Fibroblast of lung (primary cell): ENCODE data around the gene OR8G5. TPM values are rescaled to one million over a fixed set of nuclear protein-coding genes. Genes with fewer than 3 reads are reported as not detected.

Source experiments
- DNase-seq, 2 donors: peaks; one replicate each; pipeline versions ENCODE4 v3.0.0 to v3.0.0-alpha.2; 2010; ENCODE audit warnings: low read depth in 2 of 2
- H2AFZ ChIP-seq: 2 replicates; pipeline ENCODE4 v1.5.1; 2012; ENCODE audit warnings: low read length, control low read depth, inconsistent platforms
- H3K27ac ChIP-seq: 2 replicates; pipeline ENCODE4 v1.5.1; 2011; ENCODE audit warnings: low read length, control low read depth; ENCODE audit not compliant: insufficient read depth
- H3K27me3 ChIP-seq: 2 replicates; pipeline ENCODE4 v1.5.1; 2011; ENCODE audit warnings: mild to moderate bottlenecking, low read length; ENCODE audit not compliant: control insufficient read depth, insufficient read depth
- H3K36me3 ChIP-seq: 2 replicates; pipeline ENCODE4 v1.5.1; 2011; ENCODE audit warnings: low read length; ENCODE audit not compliant: control insufficient read depth, insufficient read depth
- H3K4me1 ChIP-seq: 2 replicates; pipeline ENCODE4 v1.5.1; 2011; ENCODE audit warnings: low read length; ENCODE audit not compliant: control insufficient read depth, insufficient read depth; ENCODE audit errors: extremely low read depth
- H3K4me2 ChIP-seq: 2 replicates; pipeline ENCODE4 v1.5.1; 2011; ENCODE audit warnings: low read length, control low read depth; ENCODE audit not compliant: insufficient read depth; ENCODE audit errors: extremely low read depth
- H3K4me3 ChIP-seq, 4 experiments: fragments of 200-600 bp in 1 of 4; sonication (generic) in 1 of 4; replicated peaks in 1 of 4; 2 replicates each; pipeline ENCODE4 v1.5.1; 2011 to 2016; ENCODE audit warnings: low read length in 4 of 4, low read depth in 3 of 4, mild to moderate bottlenecking in 3 of 4, control low read depth in 2 of 4, inconsistent platforms in 1 of 4, mixed read lengths in 1 of 4; ENCODE audit not compliant: insufficient read depth in 1 of 4; ENCODE audit errors: control extremely low read depth in 1 of 4
- H3K79me2 ChIP-seq: 2 replicates; pipeline ENCODE4 v1.5.1; 2012; ENCODE audit warnings: mild to moderate bottlenecking, low read length, inconsistent platforms; ENCODE audit not compliant: control insufficient read depth, insufficient read depth
- H3K9ac ChIP-seq: 2 replicates; pipeline ENCODE4 v1.5.1; 2011; ENCODE audit warnings: mild to moderate bottlenecking, low read length, control low read depth; ENCODE audit not compliant: insufficient read depth
- H3K9me3 ChIP-seq: 2 replicates; pipeline ENCODE4 v1.5.1; 2012; ENCODE audit warnings: low read depth, low read length; ENCODE audit not compliant: control insufficient read depth, insufficient read depth
- H4K20me1 ChIP-seq: 2 replicates; pipeline ENCODE4 v1.5.1; 2011; ENCODE audit warnings: low read length; ENCODE audit not compliant: control insufficient read depth, insufficient read depth; ENCODE audit errors: extremely low read depth
- EZH2 ChIP-seq: IDR thresholded peaks from 2 replicates; pipeline ENCODE4 v1.5.1; 2012; ENCODE audit warnings: low read length, control low read depth, mild to moderate bottlenecking; ENCODE audit errors: missing control alignments
- polyA plus RNA-seq, 2 donors: library from polyadenylated mRNA; depleted of rRNA in 1 of 2; stranded (reverse) in 1 of 2; unstranded in 1 of 2; fragments of >200 nt; gene quantifications; 2 replicates each; pipeline ENCODE4 v1.2.1, GENCODE V29; 2011 to 2012; ENCODE audit warnings: missing spikeins in 1 of 2
- total RNA-seq: library from RNA; depleted of rRNA; stranded (reverse); fragments of >200 nt; gene quantifications from 2 replicates; pipeline ENCODE4 v1.2.1, GENCODE V29; 2014
- TF ChIP-seq, protein P1 (sequence below), 2 donors: IDR thresholded peaks in 1 of 2; conservative IDR thresholded peaks in 1 of 2; 1 replicate in 1 of 2; 2 replicates in 1 of 2; pipeline ENCODE4 v1.5.1; 2011 to 2012; ENCODE audit warnings: low read length in 2 of 2, control low read depth in 1 of 2, inconsistent platforms in 1 of 2, low read depth in 1 of 2, mild to moderate bottlenecking in 1 of 2

OR8G5 gene
- total and polyA plus RNA-seq, 2 donors (not counting 1 experiment from before 2014, with no cell fraction given) = not detected

DNA sequence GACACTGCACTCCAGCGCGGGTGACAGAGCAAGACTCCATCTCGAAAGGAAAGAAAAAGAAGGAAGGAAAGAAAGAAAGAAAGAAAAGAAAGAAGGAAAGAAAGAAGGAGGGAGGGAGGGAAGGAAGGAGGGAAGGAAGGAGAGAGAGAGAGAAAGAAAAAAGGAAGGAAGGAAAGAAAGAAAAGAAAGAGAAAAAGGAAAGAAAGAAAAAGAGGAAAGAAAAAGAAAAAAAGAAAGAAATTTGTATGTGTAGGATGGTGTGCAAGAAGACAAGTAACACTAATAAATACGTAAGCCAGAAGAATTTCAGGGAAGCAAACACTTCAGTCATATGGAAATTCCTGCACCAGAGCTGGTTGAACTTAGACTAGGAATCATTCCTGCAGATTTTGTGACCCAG, 57.0 kb downstream of the OR8G5 start:
- TF ChIP-seq EZH2 = no peak
- TF ChIP-seq, protein P1, sequence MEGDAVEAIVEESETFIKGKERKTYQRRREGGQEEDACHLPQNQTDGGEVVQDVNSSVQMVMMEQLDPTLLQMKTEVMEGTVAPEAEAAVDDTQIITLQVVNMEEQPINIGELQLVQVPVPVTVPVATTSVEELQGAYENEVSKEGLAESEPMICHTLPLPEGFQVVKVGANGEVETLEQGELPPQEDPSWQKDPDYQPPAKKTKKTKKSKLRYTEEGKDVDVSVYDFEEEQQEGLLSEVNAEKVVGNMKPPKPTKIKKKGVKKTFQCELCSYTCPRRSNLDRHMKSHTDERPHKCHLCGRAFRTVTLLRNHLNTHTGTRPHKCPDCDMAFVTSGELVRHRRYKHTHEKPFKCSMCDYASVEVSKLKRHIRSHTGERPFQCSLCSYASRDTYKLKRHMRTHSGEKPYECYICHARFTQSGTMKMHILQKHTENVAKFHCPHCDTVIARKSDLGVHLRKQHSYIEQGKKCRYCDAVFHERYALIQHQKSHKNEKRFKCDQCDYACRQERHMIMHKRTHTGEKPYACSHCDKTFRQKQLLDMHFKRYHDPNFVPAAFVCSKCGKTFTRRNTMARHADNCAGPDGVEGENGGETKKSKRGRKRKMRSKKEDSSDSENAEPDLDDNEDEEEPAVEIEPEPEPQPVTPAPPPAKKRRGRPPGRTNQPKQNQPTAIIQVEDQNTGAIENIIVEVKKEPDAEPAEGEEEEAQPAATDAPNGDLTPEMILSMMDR (conservative IDR thresholded peaks at IDR 0.05 in 1 of 2, IDR thresholded peaks at IDR 0.05 in 1 of 2; ENCODE audit: low read depth in 1 of 2, low read length in 2 of 2) = no peak

DNA sequence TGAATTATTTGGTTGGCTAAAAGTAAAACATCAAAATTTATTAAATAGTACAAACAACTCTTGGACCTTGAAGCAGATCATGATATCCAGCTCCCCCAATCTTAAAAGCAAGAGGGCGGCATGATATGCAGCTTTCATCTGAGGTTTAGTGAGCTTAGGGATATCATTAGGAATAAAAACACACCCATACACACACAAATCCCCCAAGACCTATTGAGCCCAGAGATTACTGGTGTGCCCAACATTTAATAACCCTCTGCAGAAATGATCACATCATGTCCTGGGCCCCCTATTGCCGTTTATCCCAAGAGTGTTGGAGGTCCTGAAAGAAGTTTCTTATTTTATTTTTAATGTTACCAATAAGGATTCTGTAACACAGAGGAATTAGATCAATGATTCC, 57.7 kb downstream of the OR8G5 start, which contains the start of gene OR8D1:
OR8D1 (minus strand) TSS at position 101 of the 400 bp plus-strand sequence. CDS start 3,183 bp downstream, outside the sequence.
- Histone ChIP-seq H3K36me3 (no peaks in the 10 kb centered on the region), H3K27ac (no peak within 1 kb of the TSS), H2AFZ (no peak within 1 kb of the TSS), H3K9me3 (no peaks in the 10 kb centered on the region), H3K4me2 (no peak within 1 kb of the TSS), H3K79me2 (no peaks in the 10 kb centered on the region), H3K4me3 (no peak within 1 kb of the TSS), H3K9ac (no peak within 1 kb of the TSS), H3K27me3 (no peaks in the 10 kb centered on the region), H3K4me1 (no peaks in the 10 kb centered on the region), H4K20me1 (no peaks in the 10 kb centered on the region)
- DNase-seq = no peak
- TF ChIP-seq, protein P1 (conservative IDR thresholded peaks at IDR 0.05 in 1 of 2, IDR thresholded peaks at IDR 0.05 in 1 of 2; ENCODE audit: low read depth in 1 of 2, low read length in 2 of 2) = no peak
- TF ChIP-seq EZH2 = no peak

More for the DNA sequence above, 57.0 kb downstream of the OR8G5 start:
- Histone ChIP-seq H3K4me3 (no peak overlapping the region), H3K27ac (no peak overlapping the region), H3K79me2 (no peaks in the 10 kb centered on the region), H3K9me3 (no peaks in the 10 kb centered on the region), H2AFZ (no peak overlapping the region), H3K4me1 (no peaks in the 10 kb centered on the region), H3K27me3 (no peaks in the 10 kb centered on the region), H4K20me1 (no peaks in the 10 kb centered on the region), H3K4me2 (no peak overlapping the region), H3K36me3 (no peaks in the 10 kb centered on the region), H3K9ac (no peak overlapping the region)
- no peak for DNase-seq

DNA sequence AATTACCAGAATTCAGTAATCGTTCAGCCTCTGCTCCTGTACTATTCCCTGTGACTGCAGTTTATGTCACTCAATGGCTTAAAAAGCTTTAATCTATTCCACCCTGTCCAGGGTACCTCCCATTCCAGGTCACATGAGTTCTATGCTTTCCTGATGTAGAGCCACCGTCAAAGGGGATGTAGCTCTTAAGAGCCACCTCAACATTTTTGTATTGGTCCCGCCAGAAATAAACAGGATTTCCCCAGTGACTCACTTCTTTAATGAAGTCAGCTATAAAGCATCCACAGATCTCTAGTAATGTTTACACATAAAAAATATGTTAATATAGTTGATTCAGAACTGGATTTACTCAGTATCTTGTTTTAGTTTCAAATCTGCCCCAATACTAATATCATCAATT, 58.9 kb downstream of the OR8G5 start:
- no peak overlapping the region for H2AFZ ChIP-seq
- H3K79me2 ChIP-seq = no peaks in the 10 kb centered on the region
- no peaks in the 10 kb centered on the region for H4K20me1 ChIP-seq
- TF ChIP-seq EZH2 = no peak
- TF ChIP-seq, protein P1 (conservative IDR thresholded peaks at IDR 0.05 in 1 of 2, IDR thresholded peaks at IDR 0.05 in 1 of 2; ENCODE audit: low read depth in 1 of 2, low read length in 2 of 2) = no peak
- H3K27ac ChIP-seq = no peak overlapping the region
- H3K27me3 ChIP-seq = no peaks in the 10 kb centered on the region
- H3K36me3 ChIP-seq = no peaks in the 10 kb centered on the region
- no peak overlapping the region for H3K4me3 ChIP-seq
- no peaks in the 10 kb centered on the region for H3K4me1 ChIP-seq
- peak; percentile 53 to 66 for DNase-seq
- peak overlapping the region; percentile 13 for H3K4me2 ChIP-seq
- H3K9me3 ChIP-seq = no peaks in the 10 kb centered on the region
- H3K9ac ChIP-seq = no peak overlapping the region

Other genes with a start within 250 kb of the OR8G5 start
- not detected in 2 replicates for gene OR10G4, start 243.4 kb upstream of the OR8G5 start, total RNA-seq
- not detected in 2 replicates for gene OR10G4, start 243.4 kb upstream of the OR8G5 start, polyA plus RNA-seq
- gene OR10G9, start 233.4 kb upstream of the OR8G5 start, total RNA-seq = not detected in 2 replicates
- not detected in 2 replicates for gene OR10G9, start 233.4 kb upstream of the OR8G5 start, polyA plus RNA-seq
- gene OR10G8, start 229.6 kb upstream of the OR8G5 start, total RNA-seq = not detected in 2 replicates
- not detected in 2 replicates for gene OR10G8, start 229.6 kb upstream of the OR8G5 start, polyA plus RNA-seq
- gene OR10G7, start 215.1 kb upstream of the OR8G5 start, total RNA-seq = not detected in 2 replicates
- gene OR10G7, start 215.1 kb upstream of the OR8G5 start, polyA plus RNA-seq = not detected in 2 replicates
- 18.7 and 22.3 TPM in 2 replicates for gene VWA5A, start 140.9 kb upstream of the OR8G5 start, total RNA-seq
- 11.9 and 17.0 TPM in 2 replicates for gene VWA5A, start 140.9 kb upstream of the OR8G5 start, polyA plus RNA-seq
- gene OR10D3, start 73.0 kb upstream of the OR8G5 start, total RNA-seq = not detected in 2 replicates
- not detected in 2 replicates for gene OR10D3, start 73.0 kb upstream of the OR8G5 start, polyA plus RNA-seq
- not detected in 2 replicates for gene OR8G1, start 15.3 kb upstream of the OR8G5 start, total RNA-seq
- not detected in 2 replicates for gene OR8G1, start 15.3 kb upstream of the OR8G5 start, polyA plus RNA-seq
- gene OR8D1, start 57.6 kb downstream of the OR8G5 start, total RNA-seq = not detected in 2 replicates
- gene OR8D1, start 57.6 kb downstream of the OR8G5 start, polyA plus RNA-seq = not detected in 2 replicates
- gene OR8D2, start 63.8 kb downstream of the OR8G5 start, total RNA-seq = not detected in 2 replicates
- not detected in 2 replicates for gene OR8D2, start 63.8 kb downstream of the OR8G5 start, polyA plus RNA-seq
- gene OR8B2, start 128.1 kb downstream of the OR8G5 start, total RNA-seq = not detected in 2 replicates
- not detected in 2 replicates for gene OR8B2, start 128.1 kb downstream of the OR8G5 start, polyA plus RNA-seq
- gene OR8B3, start 142.6 kb downstream of the OR8G5 start, total RNA-seq = not detected in 2 replicates
- not detected in 2 replicates for gene OR8B3, start 142.6 kb downstream of the OR8G5 start, polyA plus RNA-seq
- gene OR8B4, start 168.5 kb downstream of the OR8G5 start, total RNA-seq = not detected in 2 replicates
- not detected in 2 replicates for gene OR8B4, start 168.5 kb downstream of the OR8G5 start, polyA plus RNA-seq
- not detected in 2 replicates for gene OR8B8, start 189.3 kb downstream of the OR8G5 start, total RNA-seq
- not detected in 2 replicates for gene OR8B8, start 189.3 kb downstream of the OR8G5 start, polyA plus RNA-seq